GM12873 (cell line): ENCODE measurements around the gene PTPRG.
A peak's percentile ranks its signal among the peaks of the same experiment; 100 is the strongest.

Experiments
- CTCF ChIP-seq: IDR thresholded peaks from 2 replicates; pipeline ENCODE4 v1.5.1; 2012; ENCODE audit warnings: low read depth, mild to moderate bottlenecking, moderate library complexity, low read length, control low read depth; ENCODE audit not compliant: insufficient read depth; ENCODE audit errors: missing control alignments

The PTPRG gene

GRCh38 chr3:62184559-62184958 is 623.2 kb downstream of the PTPRG start:
- TF ChIP-seq CTCF = no peak

GRCh38 chr3:62187022-62187431 is 625.7 kb downstream of the PTPRG start:
- TF ChIP-seq CTCF = peak; percentile 42

GRCh38 chr3:62188681-62189375 is 627.5 kb downstream of the PTPRG start:
- TF ChIP-seq CTCF = peak; percentile 79

GRCh38 chr3:62189376-62189698 is 628.0 kb downstream of the PTPRG start:
- TF ChIP-seq CTCF = no peak

GRCh38 chr3:62192891-62193290 is 631.5 kb downstream of the PTPRG start:
- TF ChIP-seq CTCF = no peak

GRCh38 chr3:62193586-62194345 is 632.4 kb downstream of the PTPRG start:
- no peak for TF ChIP-seq CTCF

GRCh38 chr3:62197350-62198012 is 636.1 kb downstream of the PTPRG start:
- TF ChIP-seq CTCF = no peak
